Tibial nerve (tissue), 4 donors: Measurements from ENCODE around the gene ZFP90.

Source experiments
- EP300 ChIP-seq, 2 donors: sonication (generic); formaldehyde crosslinking; IDR thresholded peaks; one replicate each; pipeline ENCODE4 v1.6.1; 2017; ENCODE audit warnings: antibody characterized with exemption in 2 of 2, mild to moderate bottlenecking in 1 of 2
- POLR2A ChIP-seq, 2 donors: fragments of 450-650 bp; IDR thresholded peaks; one replicate each; pipeline ENCODE4 v1.6.1; 2017; ENCODE audit warnings: antibody characterized with exemption in 2 of 2, mild to moderate bottlenecking in 2 of 2, moderate library complexity in 2 of 2
- TF ChIP-seq, protein P1 (sequence below), 5 experiments: fragments of 200-600 bp in 3 of 5; fragments of 450-650 bp in 2 of 5; sonication (generic) in 3 of 5; IDR thresholded peaks; one replicate each; pipeline ENCODE4 v1.5.1; 2016 to 2019; ENCODE audit warnings: antibody characterized with exemption in 5 of 5, mild to moderate bottlenecking in 3 of 5, moderate library complexity in 2 of 5

DNA sequence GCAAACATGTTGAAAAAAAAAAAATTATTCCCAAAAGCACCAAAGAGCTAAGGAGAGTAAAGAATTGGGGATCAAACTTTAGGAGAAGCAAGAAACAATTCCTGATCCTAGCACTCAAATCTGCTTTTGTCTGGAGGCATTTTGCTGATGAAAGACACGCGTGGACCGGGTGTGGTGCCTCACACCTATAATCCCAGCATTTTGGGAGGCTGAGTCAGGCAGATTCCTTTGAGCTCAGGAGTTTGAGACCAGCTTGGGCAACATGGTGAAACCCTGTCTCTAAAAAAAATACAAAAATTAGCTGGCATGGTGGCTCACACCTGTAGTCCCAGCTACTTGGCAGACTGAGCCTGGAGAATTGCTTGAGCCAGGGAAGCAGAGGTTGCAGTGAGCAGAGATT lies 35.4 kb downstream of the ZFP90 start:
- TF ChIP-seq POLR2A (IDR thresholded peaks at IDR 0.05): no peak
- TF ChIP-seq, protein P1, sequence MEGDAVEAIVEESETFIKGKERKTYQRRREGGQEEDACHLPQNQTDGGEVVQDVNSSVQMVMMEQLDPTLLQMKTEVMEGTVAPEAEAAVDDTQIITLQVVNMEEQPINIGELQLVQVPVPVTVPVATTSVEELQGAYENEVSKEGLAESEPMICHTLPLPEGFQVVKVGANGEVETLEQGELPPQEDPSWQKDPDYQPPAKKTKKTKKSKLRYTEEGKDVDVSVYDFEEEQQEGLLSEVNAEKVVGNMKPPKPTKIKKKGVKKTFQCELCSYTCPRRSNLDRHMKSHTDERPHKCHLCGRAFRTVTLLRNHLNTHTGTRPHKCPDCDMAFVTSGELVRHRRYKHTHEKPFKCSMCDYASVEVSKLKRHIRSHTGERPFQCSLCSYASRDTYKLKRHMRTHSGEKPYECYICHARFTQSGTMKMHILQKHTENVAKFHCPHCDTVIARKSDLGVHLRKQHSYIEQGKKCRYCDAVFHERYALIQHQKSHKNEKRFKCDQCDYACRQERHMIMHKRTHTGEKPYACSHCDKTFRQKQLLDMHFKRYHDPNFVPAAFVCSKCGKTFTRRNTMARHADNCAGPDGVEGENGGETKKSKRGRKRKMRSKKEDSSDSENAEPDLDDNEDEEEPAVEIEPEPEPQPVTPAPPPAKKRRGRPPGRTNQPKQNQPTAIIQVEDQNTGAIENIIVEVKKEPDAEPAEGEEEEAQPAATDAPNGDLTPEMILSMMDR (IDR thresholded peaks at IDR 0.05): no peak
- no peak for TF ChIP-seq EP300 (IDR thresholded peaks at IDR 0.05)
